ENCODE measurements around the gene HOXC5.

DNA sequence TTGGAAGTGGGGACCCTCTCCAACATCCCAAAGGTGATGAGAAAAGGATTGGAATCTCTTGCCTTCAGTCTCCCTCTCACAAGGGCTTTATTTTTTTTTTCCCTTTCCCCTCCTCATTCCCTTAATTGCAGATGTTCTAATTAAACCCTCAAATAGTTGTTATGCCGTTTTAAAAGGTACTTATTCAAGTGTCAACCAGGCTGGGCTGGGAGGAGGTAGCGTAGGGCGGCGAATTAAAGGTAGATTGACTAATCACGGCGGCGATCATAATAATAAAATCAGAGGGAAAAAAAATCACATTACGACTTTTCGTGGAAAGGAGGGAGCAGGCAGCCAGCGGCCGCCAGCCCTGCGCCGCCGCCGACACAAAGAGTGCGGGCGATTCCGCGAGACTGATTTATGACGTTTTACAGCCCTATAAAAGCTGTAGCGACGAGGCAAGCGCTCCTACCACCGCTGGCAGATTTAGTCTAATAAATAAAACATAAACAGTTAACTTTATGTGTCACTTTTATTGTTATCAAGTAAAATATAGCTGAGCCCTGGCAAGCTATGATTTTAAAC, 19.1 kb downstream of the HOXC5 start:
- TF ChIP-seq ZNF274 (IDR thresholded peaks at IDR 0.05; ENCODE audit: low read depth, low read length) (no peak), SUZ12 (IDR thresholded peaks at IDR 0.05; ENCODE audit: extremely low read depth, insufficient read depth, insufficient read length) (no peak)
